ENCODE measurements around the gene PHEX.

DNA sequence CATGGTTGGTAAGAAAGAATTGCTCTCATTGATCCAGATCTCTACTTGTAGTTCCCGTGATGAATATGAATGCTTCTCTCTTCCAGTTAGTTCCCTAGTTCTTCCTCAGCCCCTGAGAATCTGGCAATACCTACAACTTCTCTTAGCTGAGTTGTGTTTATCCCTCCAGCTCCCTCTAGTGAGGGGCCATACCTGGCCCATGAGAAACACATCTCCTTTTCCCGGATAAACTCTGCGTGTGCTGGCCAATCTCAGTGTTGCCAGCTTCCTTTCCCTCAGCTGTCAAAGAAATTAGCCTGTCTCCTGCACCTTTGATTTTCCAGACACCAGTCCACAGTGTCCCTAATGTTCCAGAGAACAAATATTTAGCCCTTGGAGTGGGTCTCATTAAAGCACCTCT is 246.2 kb downstream of the PHEX start:
- TF ChIP-seq POLR2A (IDR thresholded peaks at IDR 0.05) (no peak), EP300 (IDR thresholded peaks at IDR 0.05) (no peak), POLR2AphosphoS5 (IDR thresholded peaks at IDR 0.05) (no peak)
- TF ChIP-seq, protein P1, sequence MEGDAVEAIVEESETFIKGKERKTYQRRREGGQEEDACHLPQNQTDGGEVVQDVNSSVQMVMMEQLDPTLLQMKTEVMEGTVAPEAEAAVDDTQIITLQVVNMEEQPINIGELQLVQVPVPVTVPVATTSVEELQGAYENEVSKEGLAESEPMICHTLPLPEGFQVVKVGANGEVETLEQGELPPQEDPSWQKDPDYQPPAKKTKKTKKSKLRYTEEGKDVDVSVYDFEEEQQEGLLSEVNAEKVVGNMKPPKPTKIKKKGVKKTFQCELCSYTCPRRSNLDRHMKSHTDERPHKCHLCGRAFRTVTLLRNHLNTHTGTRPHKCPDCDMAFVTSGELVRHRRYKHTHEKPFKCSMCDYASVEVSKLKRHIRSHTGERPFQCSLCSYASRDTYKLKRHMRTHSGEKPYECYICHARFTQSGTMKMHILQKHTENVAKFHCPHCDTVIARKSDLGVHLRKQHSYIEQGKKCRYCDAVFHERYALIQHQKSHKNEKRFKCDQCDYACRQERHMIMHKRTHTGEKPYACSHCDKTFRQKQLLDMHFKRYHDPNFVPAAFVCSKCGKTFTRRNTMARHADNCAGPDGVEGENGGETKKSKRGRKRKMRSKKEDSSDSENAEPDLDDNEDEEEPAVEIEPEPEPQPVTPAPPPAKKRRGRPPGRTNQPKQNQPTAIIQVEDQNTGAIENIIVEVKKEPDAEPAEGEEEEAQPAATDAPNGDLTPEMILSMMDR (IDR thresholded peaks at IDR 0.05) = no peak

All from sigmoid colon (tissue), 4 donors.